IMR-90 (cell line): ENCODE results near the gene COX6A1. TPM values are rescaled to one million over a fixed set of nuclear protein-coding genes. Genes with fewer than 3 reads are reported as not detected.

Experiments
- ATAC-seq: fragments of 200-7000 bp; cut with Tn5 transposase; 2 replicates; pipeline ENCODE4 v1.9.1; 2020; ENCODE audit warnings: low read depth, mild to moderate bottlenecking, moderate library complexity
- BruUV-seq: library from RNA; stranded (reverse); fragments of 400-500 nt; replicated peaks from 2 replicates; lab custom pipeline; 2021; lab: Mats Ljungman, UMichigan
- CTCF ChIA-PET: fragments of 300-600 bp; formaldehyde crosslinking; extraction: SDS; loops from one replicate; lab custom pipeline; 2021; ENCODE audit warnings: antibody characterized with exemption; lab: Yijun Ruan, JAX
- POLR2A ChIA-PET: fragments of 300-600 bp; sonication (Branson Sonifier 250); formaldehyde crosslinking; loops from one replicate; lab custom pipeline; 2022; ENCODE audit warnings: antibody characterized with exemption; ENCODE audit not compliant: unreplicated experiment; lab: Charles Lee
- DNase-seq: peaks from one replicate; pipeline ENCODE4 v3.0.0; 2013
- H2AFZ ChIP-seq: replicated peaks from 2 replicates; pipeline ENCODE3; 2013; ENCODE audit warnings: low read length, mild to moderate bottlenecking; ENCODE audit not compliant: poor library complexity
- H2AK5ac ChIP-seq: 2 replicates; pipeline ENCODE4 v1.6.1; 2013; ENCODE audit warnings: low read depth, low read length, inconsistent platforms
- H2AK9ac ChIP-seq: replicated peaks from 2 replicates; pipeline ENCODE3; 2013; ENCODE audit warnings: mild to moderate bottlenecking, low read depth, low read length, moderate library complexity; ENCODE audit not compliant: poor library complexity
- H2BK120ac ChIP-seq: 2 replicates; pipeline ENCODE4 v1.6.1; 2013; ENCODE audit warnings: low read depth, low read length, inconsistent platforms
- H2BK15ac ChIP-seq: 3 replicates; pipeline ENCODE4 v1.6.1; 2013; ENCODE audit warnings: low read depth, low read length, inconsistent platforms
- H2BK20ac ChIP-seq: 2 replicates; pipeline ENCODE4 v1.6.1; 2013; ENCODE audit warnings: low read depth, mild to moderate bottlenecking, inconsistent platforms, low read length, moderate library complexity
- H2BK5ac ChIP-seq: 2 replicates; pipeline ENCODE4 v1.6.1; 2013; ENCODE audit warnings: mild to moderate bottlenecking, low read depth, low read length, inconsistent platforms; ENCODE audit not compliant: poor library complexity, severe bottlenecking
- H3K14ac ChIP-seq: replicated peaks from 2 replicates; pipeline ENCODE4 v1.6.1; 2013; ENCODE audit warnings: low read depth, low read length, inconsistent platforms
- H3K18ac ChIP-seq: 2 replicates; pipeline ENCODE4 v1.6.1; 2013; ENCODE audit warnings: low read depth, low read length, control low read depth
- H3K23ac ChIP-seq: 2 replicates; pipeline ENCODE4 v1.6.1; 2013; ENCODE audit warnings: low read depth, low read length, inconsistent platforms
- H3K27ac ChIP-seq: 2 replicates; pipeline ENCODE4 v1.5.1; 2013; ENCODE audit warnings: mild to moderate bottlenecking, control low read depth, low read length; ENCODE audit not compliant: insufficient read depth
- H3K27me3 ChIP-seq: 2 replicates; pipeline ENCODE4 v1.6.1; 2013; ENCODE audit warnings: low read length; ENCODE audit not compliant: control insufficient read depth, insufficient read depth
- H3K36me3 ChIP-seq: 2 replicates; pipeline ENCODE4 v1.6.1; 2013; ENCODE audit warnings: low read length, mixed read lengths; ENCODE audit not compliant: control insufficient read depth, insufficient read depth
- H3K4ac ChIP-seq: 2 replicates; pipeline ENCODE4 v1.6.1; 2013; ENCODE audit warnings: low read depth, low read length, inconsistent platforms
- H3K4me1 ChIP-seq: 2 replicates; pipeline ENCODE4 v1.6.1; 2013; ENCODE audit warnings: low read length, mixed read lengths; ENCODE audit not compliant: control insufficient read depth, insufficient read depth
- H3K4me2 ChIP-seq: 2 replicates; pipeline ENCODE4 v1.6.1; 2013; ENCODE audit warnings: low read depth, mild to moderate bottlenecking, control low read depth, low read length, moderate library complexity
- H3K4me3 ChIP-seq: 2 replicates; pipeline ENCODE4 v1.5.1; 2013; ENCODE audit warnings: low read depth, mild to moderate bottlenecking, control low read depth, low read length, moderate library complexity; ENCODE audit not compliant: insufficient read depth
- H3K56ac ChIP-seq: 2 replicates; pipeline ENCODE4 v1.6.1; 2013; ENCODE audit warnings: low read length, inconsistent platforms; ENCODE audit not compliant: insufficient read depth; ENCODE audit errors: extremely low read depth
- H3K79me1 ChIP-seq, 2 experiments: 2 replicates each; pipeline ENCODE4 v1.6.1; 2013; ENCODE audit warnings: low read length in 2 of 2, inconsistent platforms in 1 of 2, low read depth in 1 of 2
- H3K9ac ChIP-seq: 2 replicates; pipeline ENCODE4 v1.6.1; 2013; ENCODE audit warnings: low read depth, low read length, control low read depth
- H3K9me1 ChIP-seq: 2 replicates; pipeline ENCODE4 v1.6.1; 2013; ENCODE audit warnings: low read length, inconsistent platforms; ENCODE audit not compliant: insufficient read depth
- H3K9me3 ChIP-seq: 2 replicates; pipeline ENCODE4 v1.6.1; 2013; ENCODE audit warnings: low read length; ENCODE audit not compliant: control insufficient read depth, insufficient read depth
- H4K20me1 ChIP-seq: 2 replicates; pipeline ENCODE4 v1.6.1; 2013; ENCODE audit warnings: low read length, inconsistent platforms; ENCODE audit not compliant: insufficient read depth
- H4K5ac ChIP-seq: 2 replicates; pipeline ENCODE4 v1.6.1; 2013; ENCODE audit warnings: mild to moderate bottlenecking, low read depth, low read length, control low read depth
- H4K8ac ChIP-seq, 2 experiments: 2 replicates each; pipeline ENCODE4 v1.6.1; 2013; ENCODE audit warnings: low read depth in 2 of 2, low read length in 2 of 2, control low read depth in 1 of 2, inconsistent platforms in 1 of 2
- H4K91ac ChIP-seq: 2 replicates; pipeline ENCODE4 v1.6.1; 2013; ENCODE audit warnings: low read depth, low read length, inconsistent platforms; ENCODE audit not compliant: insufficient read depth
- BHLHE40 ChIP-seq: fragments of 150-350 bp; IDR thresholded peaks from 2 replicates; pipeline ENCODE4 v1.6.1; 2016; ENCODE audit warnings: mild to moderate bottlenecking, low read depth, low read length
- CEBPB ChIP-seq: IDR thresholded peaks from 2 replicates; pipeline ENCODE4 v1.6.1; 2012; ENCODE audit warnings: low read depth, low read length, improper control_type of control experiment
- CHD1 ChIP-seq: IDR thresholded peaks from 2 replicates; pipeline ENCODE4 v1.6.1; 2012; ENCODE audit warnings: low read depth, low read length, improper control_type of control experiment
- FOS ChIP-seq: fragments of 150-350 bp; IDR thresholded peaks from 2 replicates; pipeline ENCODE4 v1.6.1; 2016; ENCODE audit warnings: low read depth, low read length
- MAZ ChIP-seq: IDR thresholded peaks from 2 replicates; pipeline ENCODE4 v1.6.1; 2012; ENCODE audit warnings: low read depth, mild to moderate bottlenecking, low read length, improper control_type of control experiment, moderate library complexity, borderline replicate concordance
- MXI1 ChIP-seq: IDR thresholded peaks from 2 replicates; pipeline ENCODE4 v1.6.1; 2012; ENCODE audit warnings: low read depth, mild to moderate bottlenecking, low read length, moderate library complexity, borderline replicate concordance
- NFE2L2 ChIP-seq: fragments of 150-350 bp; IDR thresholded peaks from 2 replicates; pipeline ENCODE4 v1.6.1; 2016; ENCODE audit warnings: low read depth, mild to moderate bottlenecking, low read length
- POLR2A ChIP-seq: IDR thresholded peaks from 2 replicates; pipeline ENCODE4 v1.6.1; 2012; ENCODE audit warnings: mild to moderate bottlenecking, low read depth, low read length
- RAD21 ChIP-seq: IDR thresholded peaks from 2 replicates; pipeline ENCODE4 v1.6.1; 2012; ENCODE audit warnings: low read length, improper control_type of control experiment
- RCOR1 ChIP-seq: IDR thresholded peaks from 2 replicates; pipeline ENCODE4 v1.6.1; 2012; ENCODE audit warnings: mild to moderate bottlenecking, low read length, improper control_type of control experiment; ENCODE audit not compliant: insufficient replicate concordance
- RFX5 ChIP-seq: IDR thresholded peaks from 2 replicates; pipeline ENCODE4 v1.8.0; 2012; ENCODE audit warnings: low read depth, mild to moderate bottlenecking, low read length, moderate library complexity
- SMC3 ChIP-seq: fragments of 150-350 bp; IDR thresholded peaks from 2 replicates; pipeline ENCODE4 v1.6.1; 2016; ENCODE audit warnings: low read depth, mild to moderate bottlenecking, antibody characterized with exemption, low read length, moderate library complexity
- WGBS, 2 experiments: methylation state at CpG; one replicate each; pipeline versions ENCODE4 v1.1.5 to v1.1.7; 2013; ENCODE audit warnings: missing lambda C conversion rate in 2 of 2; ENCODE audit not compliant: insufficient read length in 1 of 2; ENCODE audit errors: extremely low coverage in 2 of 2; 5-methylcytosine and 5-hydroxymethylcytosine counted together
- dilution Hi-C: fragments of 300-500 bp; cut with HindIII; formaldehyde crosslinking; loops from one replicate; pipeline ENCODE4 v1.14.3; 2018; ENCODE audit warnings: low sequenced_read_pairs; ENCODE audit not compliant: unreplicated experiment
- in situ Hi-C: fragments of 300-500 bp; cut with MboI; formaldehyde crosslinking; loops from 3 replicates; pipeline ENCODE4 v1.14.3; 2019; ENCODE audit warnings: low sequenced_read_pairs, inconsistent platforms, mixed read lengths
- intact Hi-C: fragments of 100-400 bp; cut with micrococcal nuclease; formaldehyde crosslinking; loops from 2 replicates; pipeline ENCODE4 v1.10.0; 2022
- polyA plus RNA-seq, 3 experiments: library from polyadenylated mRNA; depleted of rRNA; stranded (reverse); fragments of >200 nt; gene quantifications; 2 replicates each; pipeline ENCODE4 v1.2.3, GENCODE V29; 2012; ENCODE audit warnings: low replicate concordance in 1 of 3
- total RNA-seq: library from RNA; depleted of rRNA; stranded (reverse); fragments of >200 nt; gene quantifications from 2 replicates; pipeline ENCODE4 v1.2.3, GENCODE V29; 2012
- TF ChIP-seq, protein P1 (sequence below): fragments of 150-350 bp; IDR thresholded peaks from 2 replicates; pipeline ENCODE4 v1.6.1; 2017; ENCODE audit warnings: mild to moderate bottlenecking, antibody characterized with exemption, low read length, low read depth
- TF ChIP-seq, protein P2 (sequence below): fragments of 150-350 bp; IDR thresholded peaks from 2 replicates; pipeline ENCODE4 v1.6.1; 2016; ENCODE audit warnings: low read depth, mild to moderate bottlenecking, low read length, moderate library complexity, borderline replicate concordance
- TF ChIP-seq, protein P3 (sequence below): conservative IDR thresholded peaks from 2 replicates; pipeline ENCODE4 v1.5.1; 2012; ENCODE audit warnings: mild to moderate bottlenecking, low read depth, low read length, improper control_type of control experiment

The COX6A1 gene
- total and polyA plus RNA-seq, 2 of the 4 experiments (the other 2 are of a cell fraction), result 396 to 541 TPM

DNA sequence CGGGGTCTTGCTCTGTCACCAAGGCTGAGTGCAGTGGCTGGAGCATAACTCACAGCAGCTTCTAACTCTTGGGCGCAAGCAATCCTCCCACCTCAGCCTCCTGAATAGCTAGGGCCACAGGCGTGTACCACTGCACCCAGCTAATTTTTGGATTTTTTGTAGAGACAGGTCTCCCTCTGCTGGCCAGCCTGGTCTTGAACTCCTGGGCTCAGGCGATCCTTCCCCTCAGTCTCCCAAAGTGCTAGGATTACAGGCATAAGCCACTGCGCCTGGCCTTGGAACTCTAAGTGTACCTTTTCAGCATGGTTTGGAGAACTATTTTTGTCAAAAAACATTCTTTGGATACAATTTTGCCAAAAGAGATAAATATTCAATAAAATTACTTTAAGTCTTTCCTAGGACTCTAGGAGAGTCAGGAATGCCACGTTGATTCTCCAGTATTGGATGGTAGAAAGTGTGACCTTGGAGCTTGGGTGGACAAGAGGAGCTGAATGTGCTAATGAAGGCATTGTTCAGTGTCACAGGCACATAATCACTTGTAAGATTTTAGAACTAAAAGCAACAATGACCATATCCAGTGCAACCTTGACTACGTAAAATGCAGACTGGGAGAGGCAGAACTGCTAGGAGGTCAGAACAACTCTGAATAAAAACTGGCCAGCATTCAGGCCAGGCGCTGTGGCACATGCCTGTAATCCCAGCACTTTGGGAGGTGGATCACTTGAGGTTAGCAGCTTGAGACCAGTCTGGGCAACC is 28.8 kb downstream of the COX6A1 start:
- no peak overlapping the region for H2BK20ac ChIP-seq
- peaks cover 31 to 63% of the 10 kb centered on the region in 2 experiments for H3K79me1 ChIP-seq
- no peak overlapping the region for H2AK5ac ChIP-seq
- H3K23ac ChIP-seq, result peak overlapping the region; percentile 75; the same call in 1 of the 2 replicates
- H2BK120ac ChIP-seq, result no peak overlapping the region
- dilution Hi-C loops (no loop called here), in situ Hi-C loops (no loop called here), intact Hi-C loops (no loop called here)
- H3K27me3 ChIP-seq, result no peaks in the 10 kb centered on the region
- H3K56ac ChIP-seq, result no peak overlapping the region
- no peak overlapping the region for H3K14ac ChIP-seq
- H3K4ac ChIP-seq, result no peak overlapping the region
- ChIA-PET CTCF (interaction anchor here (0.5 to 1.7 kb wide), 6 partner anchors 9 to 150 kb away, joined by 3 to 6 read pairs (median 4); no protein-coding TSS in a partner anchor), POLR2A (no interaction called here)
- no peak overlapping the region for H2BK15ac ChIP-seq
- no peak overlapping the region for H3K4me2 ChIP-seq
- BruUV-seq, result no TSS peak
- 84% methylated on average over 3 of the region's 8 CpGs; no CpG with 5 or more reads in 1 of the 2 experiments for WGBS, 2 experiments
- H3K27ac ChIP-seq, result no peak overlapping the region
- no peak overlapping the region for H3K9ac ChIP-seq
- H4K8ac ChIP-seq, result no peak overlapping the region
- no peak overlapping the region for H2BK5ac ChIP-seq
- no peak overlapping the region for H2AK9ac ChIP-seq
- H4K5ac ChIP-seq, result no peak overlapping the region
- DNase-seq (peak; percentile 45), ATAC-seq (no peak)
- H3K9me1 ChIP-seq, result no peaks in the 10 kb centered on the region
- H2AFZ ChIP-seq, result no peak overlapping the region
- no peak overlapping the region for H3K18ac ChIP-seq
- H4K91ac ChIP-seq, result no peak overlapping the region
- peaks cover 50% of the 10 kb centered on the region for H4K20me1 ChIP-seq
- no peaks in the 10 kb centered on the region for H3K9me3 ChIP-seq
- H3K4me3 ChIP-seq, result no peak overlapping the region
- H3K36me3 ChIP-seq, result peaks cover 38% of the 10 kb centered on the region
- H3K4me1 ChIP-seq, result peaks cover 4% of the 10 kb centered on the region; the same call in 1 of the 2 replicates
- TF ChIP-seq FOS, result no peak
- no peak for TF ChIP-seq MAZ
- TF ChIP-seq, protein P1, sequence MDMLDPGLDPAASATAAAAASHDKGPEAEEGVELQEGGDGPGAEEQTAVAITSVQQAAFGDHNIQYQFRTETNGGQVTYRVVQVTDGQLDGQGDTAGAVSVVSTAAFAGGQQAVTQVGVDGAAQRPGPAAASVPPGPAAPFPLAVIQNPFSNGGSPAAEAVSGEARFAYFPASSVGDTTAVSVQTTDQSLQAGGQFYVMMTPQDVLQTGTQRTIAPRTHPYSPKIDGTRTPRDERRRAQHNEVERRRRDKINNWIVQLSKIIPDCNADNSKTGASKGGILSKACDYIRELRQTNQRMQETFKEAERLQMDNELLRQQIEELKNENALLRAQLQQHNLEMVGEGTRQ, result no peak
- TF ChIP-seq NFE2L2, result no peak
- peak; percentile 40; the same call in 1 of the 2 replicates for TF ChIP-seq SMC3
- peak; percentile 43; the same call in 1 of the 2 replicates for TF ChIP-seq RAD21
- no peak for TF ChIP-seq RFX5
- TF ChIP-seq, protein P2, sequence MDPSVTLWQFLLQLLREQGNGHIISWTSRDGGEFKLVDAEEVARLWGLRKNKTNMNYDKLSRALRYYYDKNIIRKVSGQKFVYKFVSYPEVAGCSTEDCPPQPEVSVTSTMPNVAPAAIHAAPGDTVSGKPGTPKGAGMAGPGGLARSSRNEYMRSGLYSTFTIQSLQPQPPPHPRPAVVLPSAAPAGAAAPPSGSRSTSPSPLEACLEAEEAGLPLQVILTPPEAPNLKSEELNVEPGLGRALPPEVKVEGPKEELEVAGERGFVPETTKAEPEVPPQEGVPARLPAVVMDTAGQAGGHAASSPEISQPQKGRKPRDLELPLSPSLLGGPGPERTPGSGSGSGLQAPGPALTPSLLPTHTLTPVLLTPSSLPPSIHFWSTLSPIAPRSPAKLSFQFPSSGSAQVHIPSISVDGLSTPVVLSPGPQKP, result no peak
- TF ChIP-seq, protein P3, sequence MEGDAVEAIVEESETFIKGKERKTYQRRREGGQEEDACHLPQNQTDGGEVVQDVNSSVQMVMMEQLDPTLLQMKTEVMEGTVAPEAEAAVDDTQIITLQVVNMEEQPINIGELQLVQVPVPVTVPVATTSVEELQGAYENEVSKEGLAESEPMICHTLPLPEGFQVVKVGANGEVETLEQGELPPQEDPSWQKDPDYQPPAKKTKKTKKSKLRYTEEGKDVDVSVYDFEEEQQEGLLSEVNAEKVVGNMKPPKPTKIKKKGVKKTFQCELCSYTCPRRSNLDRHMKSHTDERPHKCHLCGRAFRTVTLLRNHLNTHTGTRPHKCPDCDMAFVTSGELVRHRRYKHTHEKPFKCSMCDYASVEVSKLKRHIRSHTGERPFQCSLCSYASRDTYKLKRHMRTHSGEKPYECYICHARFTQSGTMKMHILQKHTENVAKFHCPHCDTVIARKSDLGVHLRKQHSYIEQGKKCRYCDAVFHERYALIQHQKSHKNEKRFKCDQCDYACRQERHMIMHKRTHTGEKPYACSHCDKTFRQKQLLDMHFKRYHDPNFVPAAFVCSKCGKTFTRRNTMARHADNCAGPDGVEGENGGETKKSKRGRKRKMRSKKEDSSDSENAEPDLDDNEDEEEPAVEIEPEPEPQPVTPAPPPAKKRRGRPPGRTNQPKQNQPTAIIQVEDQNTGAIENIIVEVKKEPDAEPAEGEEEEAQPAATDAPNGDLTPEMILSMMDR, result peak; percentile 55
- no peak for TF ChIP-seq RCOR1
- no peak for TF ChIP-seq CHD1
- no peak for TF ChIP-seq POLR2A
- TF ChIP-seq MXI1, result no peak
- TF ChIP-seq BHLHE40, result no peak
- no peak for TF ChIP-seq CEBPB
